ENCODE measurements around the gene ALG2.

DNA sequence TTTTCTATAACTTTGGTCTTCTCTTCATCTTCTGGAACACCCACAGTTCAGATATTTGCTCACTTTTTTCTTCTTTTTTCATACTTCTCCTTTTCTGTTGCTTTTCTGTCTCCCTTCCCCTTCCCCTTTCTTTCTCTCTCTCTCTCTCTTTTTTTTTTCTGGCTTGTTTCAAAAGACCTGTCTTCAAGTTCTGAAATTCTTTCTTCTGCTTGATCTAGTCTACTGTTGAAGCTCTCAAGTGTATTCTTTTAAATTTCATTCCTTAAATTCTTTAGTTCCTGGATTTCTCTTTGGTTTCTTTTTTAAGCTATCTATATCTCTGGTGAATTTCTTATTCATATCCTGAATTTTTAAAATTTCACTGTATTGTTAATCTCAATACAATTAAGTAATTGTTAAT lies 11.2 kb downstream of the ALG2 start:
- TF ChIP-seq JUNB (CRISPR knock-in tag; IDR thresholded peaks at IDR 0.05; ENCODE audit: borderline replicate concordance) (no peak), CENPX (CRISPR knock-in tag; IDR thresholded peaks at IDR 0.05) (no peak), MAFK (conservative IDR thresholded peaks at IDR 0.05 in 1 of 2, IDR thresholded peaks at IDR 0.05 in 1 of 2; ENCODE audit: low read length in 2 of 2) (no peak), MTA1 (CRISPR knock-in tag; IDR thresholded peaks at IDR 0.05; ENCODE audit: borderline replicate concordance) (no peak), SMC3 (IDR thresholded peaks at IDR 0.05; ENCODE audit: low read length) (no peak), MED1 (CRISPR knock-in tag; IDR thresholded peaks at IDR 0.05) (no peak), MXI1 (IDR thresholded peaks at IDR 0.05; ENCODE audit: borderline replicate concordance, low read depth, low read length) (no peak), ZSCAN25 (CRISPR knock-in tag; IDR thresholded peaks at IDR 0.05) (no peak)
- TF ChIP-seq, protein P1, sequence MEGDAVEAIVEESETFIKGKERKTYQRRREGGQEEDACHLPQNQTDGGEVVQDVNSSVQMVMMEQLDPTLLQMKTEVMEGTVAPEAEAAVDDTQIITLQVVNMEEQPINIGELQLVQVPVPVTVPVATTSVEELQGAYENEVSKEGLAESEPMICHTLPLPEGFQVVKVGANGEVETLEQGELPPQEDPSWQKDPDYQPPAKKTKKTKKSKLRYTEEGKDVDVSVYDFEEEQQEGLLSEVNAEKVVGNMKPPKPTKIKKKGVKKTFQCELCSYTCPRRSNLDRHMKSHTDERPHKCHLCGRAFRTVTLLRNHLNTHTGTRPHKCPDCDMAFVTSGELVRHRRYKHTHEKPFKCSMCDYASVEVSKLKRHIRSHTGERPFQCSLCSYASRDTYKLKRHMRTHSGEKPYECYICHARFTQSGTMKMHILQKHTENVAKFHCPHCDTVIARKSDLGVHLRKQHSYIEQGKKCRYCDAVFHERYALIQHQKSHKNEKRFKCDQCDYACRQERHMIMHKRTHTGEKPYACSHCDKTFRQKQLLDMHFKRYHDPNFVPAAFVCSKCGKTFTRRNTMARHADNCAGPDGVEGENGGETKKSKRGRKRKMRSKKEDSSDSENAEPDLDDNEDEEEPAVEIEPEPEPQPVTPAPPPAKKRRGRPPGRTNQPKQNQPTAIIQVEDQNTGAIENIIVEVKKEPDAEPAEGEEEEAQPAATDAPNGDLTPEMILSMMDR (CRISPR knock-in tag; IDR thresholded peaks at IDR 0.05): no peak
- TF ChIP-seq, protein P2, sequence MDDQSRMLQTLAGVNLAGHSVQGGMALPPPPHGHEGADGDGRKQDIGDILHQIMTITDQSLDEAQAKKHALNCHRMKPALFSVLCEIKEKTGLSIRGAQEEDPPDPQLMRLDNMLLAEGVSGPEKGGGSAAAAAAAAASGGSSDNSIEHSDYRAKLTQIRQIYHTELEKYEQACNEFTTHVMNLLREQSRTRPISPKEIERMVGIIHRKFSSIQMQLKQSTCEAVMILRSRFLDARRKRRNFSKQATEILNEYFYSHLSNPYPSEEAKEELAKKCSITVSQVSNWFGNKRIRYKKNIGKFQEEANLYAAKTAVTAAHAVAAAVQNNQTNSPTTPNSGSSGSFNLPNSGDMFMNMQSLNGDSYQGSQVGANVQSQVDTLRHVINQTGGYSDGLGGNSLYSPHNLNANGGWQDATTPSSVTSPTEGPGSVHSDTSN (CRISPR knock-in tag; IDR thresholded peaks at IDR 0.05; ENCODE audit: borderline replicate concordance): no peak
- TF ChIP-seq, protein P3, sequence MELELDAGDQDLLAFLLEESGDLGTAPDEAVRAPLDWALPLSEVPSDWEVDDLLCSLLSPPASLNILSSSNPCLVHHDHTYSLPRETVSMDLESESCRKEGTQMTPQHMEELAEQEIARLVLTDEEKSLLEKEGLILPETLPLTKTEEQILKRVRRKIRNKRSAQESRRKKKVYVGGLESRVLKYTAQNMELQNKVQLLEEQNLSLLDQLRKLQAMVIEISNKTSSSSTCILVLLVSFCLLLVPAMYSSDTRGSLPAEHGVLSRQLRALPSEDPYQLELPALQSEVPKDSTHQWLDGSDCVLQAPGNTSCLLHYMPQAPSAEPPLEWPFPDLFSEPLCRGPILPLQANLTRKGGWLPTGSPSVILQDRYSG (CRISPR knock-in tag; IDR thresholded peaks at IDR 0.05): no peak
- TF ChIP-seq, protein P4, sequence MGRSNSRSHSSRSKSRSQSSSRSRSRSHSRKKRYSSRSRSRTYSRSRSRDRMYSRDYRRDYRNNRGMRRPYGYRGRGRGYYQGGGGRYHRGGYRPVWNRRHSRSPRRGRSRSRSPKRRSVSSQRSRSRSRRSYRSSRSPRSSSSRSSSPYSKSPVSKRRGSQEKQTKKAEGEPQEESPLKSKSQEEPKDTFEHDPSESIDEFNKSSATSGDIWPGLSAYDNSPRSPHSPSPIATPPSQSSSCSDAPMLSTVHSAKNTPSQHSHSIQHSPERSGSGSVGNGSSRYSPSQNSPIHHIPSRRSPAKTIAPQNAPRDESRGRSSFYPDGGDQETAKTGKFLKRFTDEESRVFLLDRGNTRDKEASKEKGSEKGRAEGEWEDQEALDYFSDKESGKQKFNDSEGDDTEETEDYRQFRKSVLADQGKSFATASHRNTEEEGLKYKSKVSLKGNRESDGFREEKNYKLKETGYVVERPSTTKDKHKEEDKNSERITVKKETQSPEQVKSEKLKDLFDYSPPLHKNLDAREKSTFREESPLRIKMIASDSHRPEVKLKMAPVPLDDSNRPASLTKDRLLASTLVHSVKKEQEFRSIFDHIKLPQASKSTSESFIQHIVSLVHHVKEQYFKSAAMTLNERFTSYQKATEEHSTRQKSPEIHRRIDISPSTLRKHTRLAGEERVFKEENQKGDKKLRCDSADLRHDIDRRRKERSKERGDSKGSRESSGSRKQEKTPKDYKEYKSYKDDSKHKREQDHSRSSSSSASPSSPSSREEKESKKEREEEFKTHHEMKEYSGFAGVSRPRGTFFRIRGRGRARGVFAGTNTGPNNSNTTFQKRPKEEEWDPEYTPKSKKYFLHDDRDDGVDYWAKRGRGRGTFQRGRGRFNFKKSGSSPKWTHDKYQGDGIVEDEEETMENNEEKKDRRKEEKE (IDR thresholded peaks at IDR 0.05): no peak
- TF ChIP-seq, protein P5, sequence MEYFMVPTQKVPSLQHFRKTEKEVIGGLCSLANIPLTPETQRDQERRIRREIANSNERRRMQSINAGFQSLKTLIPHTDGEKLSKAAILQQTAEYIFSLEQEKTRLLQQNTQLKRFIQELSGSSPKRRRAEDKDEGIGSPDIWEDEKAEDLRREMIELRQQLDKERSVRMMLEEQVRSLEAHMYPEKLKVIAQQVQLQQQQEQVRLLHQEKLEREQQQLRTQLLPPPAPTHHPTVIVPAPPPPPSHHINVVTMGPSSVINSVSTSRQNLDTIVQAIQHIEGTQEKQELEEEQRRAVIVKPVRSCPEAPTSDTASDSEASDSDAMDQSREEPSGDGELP (IDR thresholded peaks at IDR 0.05; ENCODE audit: borderline replicate concordance, low read depth): no peak
- TF ChIP-seq, protein P6, sequence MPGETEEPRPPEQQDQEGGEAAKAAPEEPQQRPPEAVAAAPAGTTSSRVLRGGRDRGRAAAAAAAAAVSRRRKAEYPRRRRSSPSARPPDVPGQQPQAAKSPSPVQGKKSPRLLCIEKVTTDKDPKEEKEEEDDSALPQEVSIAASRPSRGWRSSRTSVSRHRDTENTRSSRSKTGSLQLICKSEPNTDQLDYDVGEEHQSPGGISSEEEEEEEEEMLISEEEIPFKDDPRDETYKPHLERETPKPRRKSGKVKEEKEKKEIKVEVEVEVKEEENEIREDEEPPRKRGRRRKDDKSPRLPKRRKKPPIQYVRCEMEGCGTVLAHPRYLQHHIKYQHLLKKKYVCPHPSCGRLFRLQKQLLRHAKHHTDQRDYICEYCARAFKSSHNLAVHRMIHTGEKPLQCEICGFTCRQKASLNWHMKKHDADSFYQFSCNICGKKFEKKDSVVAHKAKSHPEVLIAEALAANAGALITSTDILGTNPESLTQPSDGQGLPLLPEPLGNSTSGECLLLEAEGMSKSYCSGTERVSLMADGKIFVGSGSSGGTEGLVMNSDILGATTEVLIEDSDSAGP (CRISPR knock-in tag; IDR thresholded peaks at IDR 0.05; ENCODE audit: borderline replicate concordance): no peak

Data from HepG2 (cell line).